Neural progenitor cell (in vitro differentiated cells): ENCODE results near the gene ABCD3. TPM values are rescaled to one million over a fixed set of nuclear protein-coding genes. Genes with fewer than 3 reads are reported as not detected.

ENCODE experiments used
- DNase-seq: peaks from one replicate; pipeline ENCODE4 v3.0.0-alpha.2; 2016; ENCODE audit warnings: low spot score
- H2AFZ ChIP-seq: fragments of 200-600 bp; sonication (generic); replicated peaks from 2 replicates; pipeline ENCODE4 v1.6.1; 2016; ENCODE audit warnings: antibody characterized with exemption
- H3F3A ChIP-seq: fragments of 200-600 bp; sonication (generic); 2 replicates; pipeline ENCODE4 v1.6.1; 2016; ENCODE audit warnings: antibody characterized with exemption, low read depth
- H3K27ac ChIP-seq: fragments of 200-600 bp; sonication (generic); 2 replicates; pipeline ENCODE4 v1.5.1; 2016; ENCODE audit warnings: mild to moderate bottlenecking
- H3K27me3 ChIP-seq: fragments of 200-600 bp; sonication (generic); 2 replicates; pipeline ENCODE4 v1.6.1; 2016; ENCODE audit warnings: mild to moderate bottlenecking, moderate library complexity
- H3K36me3 ChIP-seq: fragments of 200-600 bp; sonication (generic); 2 replicates; pipeline ENCODE4 v1.5.1; 2016
- H3K4me1 ChIP-seq: fragments of 200-600 bp; sonication (generic); 2 replicates; pipeline ENCODE4 v1.6.1; 2016; ENCODE audit warnings: mixed run types
- H3K4me2 ChIP-seq: fragments of 200-600 bp; sonication (generic); 2 replicates; pipeline ENCODE4 v1.6.1; 2016
- H3K4me3 ChIP-seq: fragments of 200-600 bp; sonication (generic); 2 replicates; pipeline ENCODE4 v1.5.1; 2016
- H3K79me2 ChIP-seq: fragments of 200-600 bp; sonication (generic); 2 replicates; pipeline ENCODE4 v1.6.1; 2016; ENCODE audit warnings: low read depth
- H3K9ac ChIP-seq: fragments of 200-600 bp; sonication (generic); 2 replicates; pipeline ENCODE4 v1.6.1; 2016
- H3K9me3 ChIP-seq: fragments of 200-600 bp; sonication (generic); 2 replicates; pipeline ENCODE4 v1.5.1; 2016; ENCODE audit warnings: low read depth
- H4K20me1 ChIP-seq: fragments of 200-600 bp; sonication (generic); 2 replicates; pipeline ENCODE4 v1.6.1; 2016; ENCODE audit warnings: low read depth
- H3K27ac Mint-ChIP-seq: 3 replicates; pipeline ENCODE4 v1.8.0; 2021; ENCODE audit warnings: mixed read lengths
- H3K27me3 Mint-ChIP-seq: 2 replicates; pipeline ENCODE4 v1.8.0; 2022; ENCODE audit warnings: low read depth, mild to moderate bottlenecking, inconsistent platforms, moderate library complexity, mixed read lengths; ENCODE audit not compliant: insufficient read depth
- H3K36me3 Mint-ChIP-seq: 3 replicates; pipeline ENCODE4 v1.8.0; 2021; ENCODE audit warnings: mixed read lengths
- H3K4me1 Mint-ChIP-seq: 3 replicates; pipeline ENCODE4 v1.8.0; 2021; ENCODE audit warnings: mixed read lengths
- H3K4me3 Mint-ChIP-seq: 3 replicates; pipeline ENCODE4 v1.8.0; 2021; ENCODE audit warnings: mild to moderate bottlenecking, moderate library complexity, mixed read lengths
- H3K9me3 Mint-ChIP-seq: 3 replicates; pipeline ENCODE4 v1.8.0; 2020; ENCODE audit warnings: mixed read lengths
- CTCF ChIP-seq: fragments of 200-600 bp; sonication (generic); IDR thresholded peaks from 2 replicates; pipeline ENCODE4 v1.5.1; 2017; ENCODE audit warnings: antibody characterized with exemption, mild to moderate bottlenecking
- EZH2 ChIP-seq: fragments of 200-600 bp; sonication (generic); IDR thresholded peaks from 2 replicates; pipeline ENCODE4 v1.6.1; 2017; ENCODE audit warnings: antibody characterized with exemption, mild to moderate bottlenecking, moderate library complexity
- EZH2phosphoT487 ChIP-seq: fragments of 200-600 bp; sonication (generic); IDR thresholded peaks from 2 replicates; pipeline ENCODE4 v1.6.1; 2017; ENCODE audit warnings: antibody characterized with exemption
- total RNA-seq: library from RNA; depleted of rRNA; stranded (reverse); fragments of >200 nt; gene quantifications from 2 replicates; pipeline ENCODE4 v1.2.3, GENCODE V29; 2015; ENCODE audit warnings: low replicate concordance

ABCD3 gene
- total RNA-seq, 1 donor from 2014 or later: 45.1 TPM

- no peak overlapping the region for H3K9ac ChIP-seq
- H3K36me3 ChIP-seq: peaks cover 5% of the 10 kb centered on the region
- H4K20me1 ChIP-seq: no peaks in the 10 kb centered on the region
- DNase-seq: peak; percentile 66
- H3K4me3 ChIP-seq: no peak overlapping the region
- H3K27me3 Mint-ChIP-seq: no peaks in the 10 kb centered on the region
- H3K4me3 Mint-ChIP-seq: no peak overlapping the region
- TF ChIP-seq EZH2phosphoT487 (no peak), CTCF (peak; percentile 74)
- peaks cover 9% of the 10 kb centered on the region for H3K36me3 Mint-ChIP-seq
- no peak overlapping the region for H3K27ac ChIP-seq
- H3K79me2 ChIP-seq: no peaks in the 10 kb centered on the region
- no peaks in the 10 kb centered on the region for H3K27me3 ChIP-seq
- no peaks in the 10 kb centered on the region for H3K9me3 ChIP-seq
- no peaks in the 10 kb centered on the region for H3K4me1 ChIP-seq
- H3F3A ChIP-seq: no peaks in the 10 kb centered on the region
- no peak overlapping the region for H3K4me2 ChIP-seq
- H2AFZ ChIP-seq: no peak overlapping the region
- no peak overlapping the region for H3K27ac Mint-ChIP-seq
- H3K9me3 Mint-ChIP-seq: peaks cover 4% of the 10 kb centered on the region
- H3K4me1 Mint-ChIP-seq: no peaks in the 10 kb centered on the region
Measured at GRCh38 chr1:94514095-94514727, 96.0 kb downstream of the ABCD3 start.

- no peaks in the 10 kb centered on the region for H3K27me3 ChIP-seq
- H2AFZ ChIP-seq: no peak overlapping the region
- no peak for DNase-seq
- H3K27ac Mint-ChIP-seq: no peak overlapping the region
- H3K4me2 ChIP-seq: no peak overlapping the region
- no peaks in the 10 kb centered on the region for H3K4me1 Mint-ChIP-seq
- no peaks in the 10 kb centered on the region for H3K27me3 Mint-ChIP-seq
- peaks cover 5% of the 10 kb centered on the region for H3K36me3 ChIP-seq
- H3K9me3 ChIP-seq: no peaks in the 10 kb centered on the region
- no peaks in the 10 kb centered on the region for H3K4me1 ChIP-seq
- H3K4me3 Mint-ChIP-seq: no peak overlapping the region
- no peak for TF ChIP-seq CTCF
- TF ChIP-seq EZH2: no peak
- TF ChIP-seq EZH2phosphoT487: no peak
- no peak overlapping the region for H3K27ac ChIP-seq
- no peak overlapping the region for H3K9ac ChIP-seq
- H3F3A ChIP-seq: no peaks in the 10 kb centered on the region
- no peaks in the 10 kb centered on the region for H3K79me2 ChIP-seq
- H3K4me3 ChIP-seq: no peak overlapping the region
- H3K36me3 Mint-ChIP-seq: peaks cover 4% of the 10 kb centered on the region
- H4K20me1 ChIP-seq: no peaks in the 10 kb centered on the region
- H3K9me3 Mint-ChIP-seq: no peaks in the 10 kb centered on the region
Measured at GRCh38 chr1:94515296-94515947, 97.2 kb downstream of the ABCD3 start.

- no peak for DNase-seq
- Histone ChIP-seq H3K9ac (no peak overlapping the region), H4K20me1 (no peaks in the 10 kb centered on the region), H2AFZ (no peak overlapping the region), H3K27me3 (no peaks in the 10 kb centered on the region), H3F3A (no peaks in the 10 kb centered on the region), H3K4me3 (no peak overlapping the region), H3K27ac (no peak overlapping the region), H3K79me2 (no peaks in the 10 kb centered on the region), H3K4me2 (no peak overlapping the region), H3K36me3 (no peaks in the 10 kb centered on the region), H3K9me3 (no peaks in the 10 kb centered on the region), H3K4me1 (no peaks in the 10 kb centered on the region)
- Mint-ChIP-seq H3K9me3 (peaks cover 3% of the 10 kb centered on the region), H3K27me3 (no peaks in the 10 kb centered on the region), H3K36me3 (no peaks in the 10 kb centered on the region), H3K4me3 (no peak overlapping the region), H3K27ac (no peak overlapping the region), H3K4me1 (no peaks in the 10 kb centered on the region)
- TF ChIP-seq EZH2phosphoT487 (no peak), EZH2 (no peak), CTCF (no peak)
Measured at GRCh38 chr1:94519351-94519750, 101.2 kb downstream of the ABCD3 start.
